ENCODE data around the gene KRT34.

KRT34 gene

DNA sequence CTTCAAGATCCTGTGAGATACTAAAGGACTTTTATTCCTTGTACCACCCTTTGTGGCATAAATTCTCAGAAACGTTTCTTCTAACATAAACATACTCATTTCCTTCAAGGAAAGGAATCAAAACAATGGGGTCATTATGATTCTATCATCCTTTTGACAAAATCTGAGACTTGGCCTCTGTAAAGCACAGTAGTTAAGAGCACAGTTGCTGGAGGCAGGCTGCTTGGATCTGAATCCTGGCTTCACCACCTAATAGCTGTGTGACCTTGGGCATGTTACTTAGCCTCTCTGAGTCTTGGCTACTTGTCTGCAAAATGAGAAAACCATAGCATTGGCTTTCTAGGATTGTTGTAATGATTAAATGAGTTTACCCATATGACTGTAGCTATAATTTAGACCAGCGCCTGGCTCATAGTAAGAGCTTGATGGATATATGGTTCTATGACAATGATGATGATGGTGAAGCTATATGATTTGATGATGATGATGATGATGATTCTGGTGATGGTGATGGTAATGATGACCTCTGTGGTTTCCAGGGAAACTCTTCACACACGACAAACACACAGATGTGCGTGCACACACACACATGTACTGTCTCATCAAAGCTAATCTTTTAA, 21.4 kb upstream of the KRT34 start:
- Histone ChIP-seq H3K36me3 (ENCODE audit: insufficient read depth) (no peaks in the 10 kb centered on the region), H3K79me2 (ENCODE audit: insufficient read depth, low read depth) (no peaks in the 10 kb centered on the region), H3K4me3 (IDR thresholded peaks at IDR 0.05; ENCODE audit: insufficient read depth, low read depth, low read length) (no peak overlapping the region), H3K4me2 (no peak overlapping the region), H3K4me1 (ENCODE audit: low read depth, poor library complexity, severe bottlenecking) (no peaks in the 10 kb centered on the region), H3K27ac (no peak overlapping the region), H4K20me1 (ENCODE audit: insufficient read depth) (no peaks in the 10 kb centered on the region), H3K27me3 (ENCODE audit: insufficient read depth, low read depth) (no peaks in the 10 kb centered on the region), H2AFZ (ENCODE audit: low read depth) (no peak overlapping the region), H3K9ac (no peak overlapping the region)
- TF ChIP-seq, protein P1, sequence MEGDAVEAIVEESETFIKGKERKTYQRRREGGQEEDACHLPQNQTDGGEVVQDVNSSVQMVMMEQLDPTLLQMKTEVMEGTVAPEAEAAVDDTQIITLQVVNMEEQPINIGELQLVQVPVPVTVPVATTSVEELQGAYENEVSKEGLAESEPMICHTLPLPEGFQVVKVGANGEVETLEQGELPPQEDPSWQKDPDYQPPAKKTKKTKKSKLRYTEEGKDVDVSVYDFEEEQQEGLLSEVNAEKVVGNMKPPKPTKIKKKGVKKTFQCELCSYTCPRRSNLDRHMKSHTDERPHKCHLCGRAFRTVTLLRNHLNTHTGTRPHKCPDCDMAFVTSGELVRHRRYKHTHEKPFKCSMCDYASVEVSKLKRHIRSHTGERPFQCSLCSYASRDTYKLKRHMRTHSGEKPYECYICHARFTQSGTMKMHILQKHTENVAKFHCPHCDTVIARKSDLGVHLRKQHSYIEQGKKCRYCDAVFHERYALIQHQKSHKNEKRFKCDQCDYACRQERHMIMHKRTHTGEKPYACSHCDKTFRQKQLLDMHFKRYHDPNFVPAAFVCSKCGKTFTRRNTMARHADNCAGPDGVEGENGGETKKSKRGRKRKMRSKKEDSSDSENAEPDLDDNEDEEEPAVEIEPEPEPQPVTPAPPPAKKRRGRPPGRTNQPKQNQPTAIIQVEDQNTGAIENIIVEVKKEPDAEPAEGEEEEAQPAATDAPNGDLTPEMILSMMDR (conservative IDR thresholded peaks at IDR 0.05; ENCODE audit: low read depth, low read length): no peak

DNA sequence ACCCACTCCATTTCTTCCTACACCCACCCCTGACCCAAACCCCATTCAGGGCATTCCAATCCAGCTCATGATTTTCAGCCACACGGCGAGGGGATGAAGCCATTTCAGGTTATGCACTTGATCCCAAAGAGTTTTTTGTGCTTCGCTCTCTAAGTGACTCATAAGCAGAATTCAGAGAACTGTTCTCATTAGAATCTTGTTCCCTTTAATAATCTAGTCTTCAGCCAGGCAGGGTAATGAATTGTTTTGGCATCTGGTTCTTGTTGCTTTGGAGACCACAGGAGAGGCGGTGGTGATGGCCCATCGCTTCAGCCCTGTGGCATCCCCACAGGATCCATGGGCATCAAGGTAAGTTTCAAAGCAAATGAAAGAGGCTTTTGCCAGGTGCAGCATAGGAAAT, 20.1 kb upstream of the KRT34 start:
- H3K36me3 ChIP-seq (ENCODE audit: insufficient read depth): no peaks in the 10 kb centered on the region
- TF ChIP-seq, protein P1 (conservative IDR thresholded peaks at IDR 0.05; ENCODE audit: low read depth, low read length): no peak
- H3K27ac ChIP-seq: no peak overlapping the region
- H3K4me3 ChIP-seq (IDR thresholded peaks at IDR 0.05; ENCODE audit: insufficient read depth, low read depth, low read length): no peak overlapping the region
- H3K9ac ChIP-seq: no peak overlapping the region
- no peaks in the 10 kb centered on the region for H3K4me1 ChIP-seq (ENCODE audit: low read depth, poor library complexity, severe bottlenecking)
- no peaks in the 10 kb centered on the region for H3K27me3 ChIP-seq (ENCODE audit: insufficient read depth, low read depth)
- no peak overlapping the region for H2AFZ ChIP-seq (ENCODE audit: low read depth)
- H3K4me2 ChIP-seq: no peak overlapping the region
- H4K20me1 ChIP-seq (ENCODE audit: insufficient read depth): no peaks in the 10 kb centered on the region
- no peaks in the 10 kb centered on the region for H3K79me2 ChIP-seq (ENCODE audit: insufficient read depth, low read depth)

DNA sequence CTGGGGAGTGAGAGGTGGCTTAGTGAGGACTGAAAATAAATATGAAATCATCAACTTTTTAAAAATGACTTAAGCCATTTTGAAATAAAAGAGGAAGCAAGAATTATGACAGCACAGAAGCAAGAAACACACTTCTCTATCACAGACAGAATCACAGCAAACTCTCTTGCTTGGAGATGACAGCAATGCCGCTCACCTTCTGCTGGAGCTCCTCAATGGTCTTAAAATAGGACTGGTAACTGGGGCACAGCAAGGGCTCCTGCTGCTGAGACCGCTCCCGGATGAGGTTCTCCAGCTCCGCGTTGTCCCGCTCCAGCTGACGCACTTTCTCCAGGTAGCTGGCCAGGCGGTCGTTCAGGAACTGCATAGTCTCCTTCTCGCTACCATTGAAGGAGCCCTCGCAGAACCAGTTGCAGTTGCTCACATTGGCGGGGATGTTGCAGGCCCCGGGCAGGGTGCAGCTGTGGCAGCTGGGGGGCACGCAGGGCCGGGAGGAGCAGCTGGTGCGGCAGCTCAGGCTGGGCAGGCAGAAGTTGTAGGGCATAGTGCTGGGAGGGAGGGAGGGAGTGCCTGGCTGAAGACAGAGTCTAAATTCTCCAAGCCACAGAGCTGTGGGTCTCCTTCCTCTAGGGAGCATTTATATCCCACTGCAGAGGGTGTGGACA, 15.0 kb upstream of the KRT34 start, which contains the start of gene KRT31:
Gene KRT31 (minus strand): TSS at position 613 of the 665 bp plus-strand sequence. CDS start 69 bp downstream, at position 544.
- TF ChIP-seq, protein P1 (conservative IDR thresholded peaks at IDR 0.05; ENCODE audit: low read depth, low read length): no peak
- Histone ChIP-seq H2AFZ (ENCODE audit: low read depth) (no peak within 1 kb of the TSS), H3K9ac (no peak within 1 kb of the TSS)

DNA sequence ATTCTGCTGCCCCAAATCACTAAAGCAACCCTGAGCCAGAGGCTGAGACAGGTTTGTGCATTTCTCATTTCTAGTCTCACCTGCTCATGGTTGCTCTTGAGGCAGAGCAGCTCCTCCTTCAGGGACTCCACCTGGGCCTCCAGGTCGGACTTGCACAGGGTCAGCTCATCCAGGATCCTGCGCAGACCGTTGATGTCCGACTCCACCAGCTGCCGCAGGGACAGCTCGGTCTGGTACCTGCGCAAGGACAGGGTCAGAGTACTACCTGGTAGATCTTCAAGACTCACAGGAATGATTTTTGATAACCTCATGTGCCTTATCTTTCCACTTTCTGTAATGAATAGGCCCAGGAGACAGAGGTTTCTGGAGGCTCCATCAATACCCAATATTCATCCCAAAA, 14.2 kb upstream of the KRT34 start:
- no peak overlapping the region for H3K9ac ChIP-seq
- H2AFZ ChIP-seq (ENCODE audit: low read depth): no peak overlapping the region
- H3K36me3 ChIP-seq (ENCODE audit: insufficient read depth): no peaks in the 10 kb centered on the region
- H3K4me2 ChIP-seq: no peak overlapping the region
- no peaks in the 10 kb centered on the region for H3K79me2 ChIP-seq (ENCODE audit: insufficient read depth, low read depth)
- H3K4me3 ChIP-seq (IDR thresholded peaks at IDR 0.05; ENCODE audit: insufficient read depth, low read depth, low read length): no peak overlapping the region
- no peak overlapping the region for H3K27ac ChIP-seq
- TF ChIP-seq, protein P1 (conservative IDR thresholded peaks at IDR 0.05; ENCODE audit: low read depth, low read length): no peak
- H3K27me3 ChIP-seq (ENCODE audit: insufficient read depth, low read depth): no peaks in the 10 kb centered on the region
- H3K4me1 ChIP-seq (ENCODE audit: low read depth, poor library complexity, severe bottlenecking): no peaks in the 10 kb centered on the region
- H4K20me1 ChIP-seq (ENCODE audit: insufficient read depth): no peaks in the 10 kb centered on the region

More for the DNA sequence above, 15.0 kb upstream of the KRT34 start, which contains the start of gene KRT31:
- Histone ChIP-seq H3K79me2 (ENCODE audit: insufficient read depth, low read depth) (no peaks in the 10 kb centered on the region), H3K4me2 (no peak within 1 kb of the TSS), H3K27ac (no peak within 1 kb of the TSS), H3K4me1 (ENCODE audit: low read depth, poor library complexity, severe bottlenecking) (no peaks in the 10 kb centered on the region), H3K36me3 (ENCODE audit: insufficient read depth) (no peaks in the 10 kb centered on the region), H3K27me3 (ENCODE audit: insufficient read depth, low read depth) (no peaks in the 10 kb centered on the region), H3K4me3 (IDR thresholded peaks at IDR 0.05; ENCODE audit: insufficient read depth, low read depth, low read length) (no peak within 1 kb of the TSS), H4K20me1 (ENCODE audit: insufficient read depth) (no peaks in the 10 kb centered on the region)

All from KMS-11 (cell line).